GM18951 (cell line): ENCODE results near the gene CCDC70.

Experiments used
- POLR2A ChIP-seq: IDR thresholded peaks from 4 replicates; pipeline ENCODE4 v1.6.1; 2011; ENCODE audit warnings: mild to moderate bottlenecking; ENCODE audit not compliant: insufficient read length, insufficient read depth; ENCODE audit errors: extremely low read depth
- in situ Hi-C: fragments of 300-500 bp; cut with MboI; formaldehyde crosslinking; loops from one replicate; pipeline ENCODE4 v1.12.0; 2022; ENCODE audit warnings: low sequenced_read_pairs, mixed read lengths, inconsistent platforms; ENCODE audit not compliant: unreplicated experiment

CCDC70 gene

GRCh38 chr13:51910508-51910907 is 48.7 kb downstream of the CCDC70 start:
- in situ Hi-C loops = no loop called here
- TF ChIP-seq POLR2A = no peak

GRCh38 chr13:51912091-51912490 is 50.3 kb downstream of the CCDC70 start:
- TF ChIP-seq POLR2A = no peak
- in situ Hi-C loops = no loop called here

- TF ChIP-seq POLR2A = no peak
- in situ Hi-C loops = no loop called here
These were observed 50.9 kb downstream of the CCDC70 start for GRCh38 chr13:51912511-51913225.

GRCh38 chr13:51913421-51914136 is 51.8 kb downstream of the CCDC70 start:
- in situ Hi-C loops = no loop called here
- no peak for TF ChIP-seq POLR2A

- in situ Hi-C loops = no loop called here
- no peak for TF ChIP-seq POLR2A
These were observed 52.3 kb downstream of the CCDC70 start for GRCh38 chr13:51914137-51914493.
